HCT116 (cell line): ENCODE measurements around the gene ASS1. TPM values are rescaled to one million over a fixed set of nuclear protein-coding genes. Genes with fewer than 3 reads are reported as not detected.

Source experiments
- ATAC-seq: fragments of 200-7000 bp; cut with Tn5 transposase; 2 replicates; pipeline ENCODE4 v1.9.1; 2020; ENCODE audit warnings: mild to moderate bottlenecking, moderate library complexity
- BruUV-seq: library from RNA; stranded (reverse); fragments of 400-500 nt; replicated peaks from 2 replicates; lab custom pipeline; 2021; lab: Mats Ljungman, UMichigan
- CTCF ChIA-PET: fragments of 300-600 bp; sonication (Branson Sonifier 250); formaldehyde crosslinking; loops from one replicate; lab custom pipeline; 2021; ENCODE audit warnings: antibody characterized with exemption; lab: Charles Lee
- POLR2A ChIA-PET: fragments of 300-600, 350-600 bp; sonication (Branson Sonifier 250); formaldehyde crosslinking; loops from one replicate; lab custom pipeline; 2021; ENCODE audit warnings: antibody characterized with exemption; lab: Charles Lee
- RAD21 ChIA-PET, 2 experiments: fragments of 300-600 bp; sonication (Branson Sonifier 250); formaldehyde crosslinking; loops; one replicate each; lab custom pipeline; 2023; ENCODE audit warnings: low total read pairs in 2 of 2; ENCODE audit not compliant: uncharacterized antibody in 2 of 2, unreplicated experiment in 2 of 2, low non-redundant PET in 1 of 2; lab: Charles Lee
- DNase-seq: peaks from one replicate; pipeline ENCODE4 v3.0.0-alpha.2; 2010; ENCODE audit warnings: low read depth, low spot score
- H2AFZ ChIP-seq: fragments of 200-600 bp; shearing (Covaris generic), sonication (generic); 2 replicates; pipeline ENCODE4 v1.6.1; 2017; ENCODE audit warnings: low read depth, mixed run types, mixed read lengths, antibody characterized with exemption, low read length; ENCODE audit not compliant: poor library complexity, severe bottlenecking
- H3K27ac ChIP-seq: 2 replicates; pipeline ENCODE4 v1.5.1; 2012; ENCODE audit warnings: low read depth, low read length
- H3K27me3 ChIP-seq: fragments of 200-600 bp; sonication (generic); 2 replicates; pipeline ENCODE4 v1.6.1; 2016; ENCODE audit warnings: mixed run types, low read length, mixed read lengths; ENCODE audit not compliant: insufficient read depth
- H3K36me3 ChIP-seq, 2 experiments: fragments of 200-500 bp in 1 of 2; fragments of 200-600 bp in 1 of 2; sonication (Bioruptor generic) in 1 of 2; sonication (generic) in 1 of 2; 2 replicates each; pipeline versions ENCODE4 v1.5.1 to v1.6.1; 2014 to 2016; ENCODE audit warnings: low read length in 2 of 2, inconsistent platforms in 1 of 2, mixed read lengths in 1 of 2, mixed run types in 1 of 2; ENCODE audit not compliant: insufficient read depth in 2 of 2, control insufficient read depth in 1 of 2
- H3K4me1 ChIP-seq, 2 experiments: fragments of 200-600 bp in 1 of 2; sonication (generic) in 1 of 2; 2 replicates each; pipeline versions ENCODE4 v1.5.1 to v1.6.1; 2012 to 2017; ENCODE audit warnings: low read length in 2 of 2, inconsistent platforms in 1 of 2, mild to moderate bottlenecking in 1 of 2, mixed read lengths in 1 of 2, mixed run types in 1 of 2, moderate library complexity in 1 of 2; ENCODE audit not compliant: insufficient read depth in 2 of 2, control insufficient read depth in 1 of 2
- H3K4me2 ChIP-seq: fragments of 200-600 bp; sonication (generic); 2 replicates; pipeline ENCODE4 v1.6.1; 2017; ENCODE audit warnings: mixed run types, low read length, mixed read lengths
- H3K4me3 ChIP-seq, 2 experiments: fragments of 200-600 bp in 1 of 2; sonication (generic) in 1 of 2; replicated peaks in 1 of 2; 2 replicates each; pipeline ENCODE4 v1.5.1; 2011 to 2016; ENCODE audit warnings: low read length in 2 of 2, control low read depth in 1 of 2, low read depth in 1 of 2, mild to moderate bottlenecking in 1 of 2, mixed read lengths in 1 of 2, mixed run types in 1 of 2
- H3K79me2 ChIP-seq: fragments of 200-600 bp; sonication (generic); 2 replicates; pipeline ENCODE4 v1.6.1; 2017; ENCODE audit warnings: mild to moderate bottlenecking, mixed run types, low read length, moderate library complexity, mixed read lengths; ENCODE audit not compliant: insufficient read depth
- H3K9ac ChIP-seq: fragments of 200-600 bp; sonication (generic); 2 replicates; pipeline ENCODE4 v1.6.1; 2016; ENCODE audit warnings: low read length, mixed read lengths
- H3K9me2 ChIP-seq: fragments of 200-600 bp; sonication (generic), shearing (Covaris generic); 2 replicates; pipeline ENCODE4 v1.6.1; 2017; ENCODE audit warnings: mixed run types, mild to moderate bottlenecking, moderate library complexity; ENCODE audit not compliant: insufficient read depth
- H3K9me3 ChIP-seq, 2 experiments: fragments of 200-500 bp in 1 of 2; fragments of 200-600 bp in 1 of 2; sonication (Bioruptor generic) in 1 of 2; sonication (generic) in 1 of 2; 2 replicates each; pipeline ENCODE4 v1.6.1; 2014 to 2017; ENCODE audit warnings: low read length in 2 of 2, mixed read lengths in 2 of 2, inconsistent platforms in 1 of 2, low read depth in 1 of 2, mild to moderate bottlenecking in 1 of 2, mixed run types in 1 of 2, moderate library complexity in 1 of 2; ENCODE audit not compliant: control insufficient read depth in 1 of 2, insufficient read depth in 1 of 2
- H4K20me1 ChIP-seq: fragments of 200-600 bp; sonication (generic), shearing (Covaris generic); 2 replicates; pipeline ENCODE4 v1.6.1; 2017; ENCODE audit warnings: mixed run types, mild to moderate bottlenecking, moderate library complexity; ENCODE audit not compliant: insufficient read depth
- ATF3 ChIP-seq: IDR thresholded peaks from 2 replicates; pipeline ENCODE4 v1.6.1; 2012
- EGR1 ChIP-seq: IDR thresholded peaks from 2 replicates; pipeline ENCODE4 v1.6.1; 2012; ENCODE audit warnings: low read depth
- EZH2 ChIP-seq: fragments of 200-600 bp; sonication (generic); IDR thresholded peaks from 2 replicates; pipeline ENCODE4 v1.6.1; 2017; ENCODE audit warnings: antibody characterized with exemption, mixed run types
- FOSL1 ChIP-seq: IDR thresholded peaks from 2 replicates; pipeline ENCODE4 v1.6.1; 2012; ENCODE audit warnings: low read depth
- POLR2AphosphoS5 ChIP-seq: IDR thresholded peaks from 2 replicates; pipeline ENCODE4 v1.6.1; 2011; ENCODE audit warnings: mild to moderate bottlenecking, low read depth, low read length, moderate library complexity
- RAD21 ChIP-seq: IDR thresholded peaks from 2 replicates; pipeline ENCODE4 v1.6.1; 2012; ENCODE audit warnings: low read depth, mild to moderate bottlenecking
- SIN3A ChIP-seq: IDR thresholded peaks from 2 replicates; pipeline ENCODE4 v1.6.1; 2012; ENCODE audit warnings: low read depth
- SP1 ChIP-seq: IDR thresholded peaks from 2 replicates; pipeline ENCODE4 v1.6.1; 2012; ENCODE audit warnings: low read depth
- YY1 ChIP-seq: IDR thresholded peaks from 2 replicates; pipeline ENCODE4 v1.6.1; 2011; ENCODE audit warnings: low read length, low read depth, moderate library complexity, mild to moderate bottlenecking; ENCODE audit not compliant: insufficient replicate concordance; ENCODE audit errors: extremely low read depth
- ZBTB33 ChIP-seq: IDR thresholded peaks from 2 replicates; pipeline ENCODE4 v1.6.1; 2011; ENCODE audit warnings: mild to moderate bottlenecking, low read length, moderate library complexity; ENCODE audit not compliant: insufficient replicate concordance; ENCODE audit errors: extremely low read depth
- intact Hi-C: fragments of 100-400 bp; cut with micrococcal nuclease; formaldehyde crosslinking; loops from 2 replicates; pipeline ENCODE4 v1.10.0; 2022
- total RNA-seq: library from RNA; stranded (reverse); gene quantifications from one replicate; pipeline ENCODE4 v1.2.1, GENCODE V29; 2021; ENCODE audit not compliant: unreplicated experiment

Gene ASS1
- total RNA-seq, 1 experiment from 2014 or later = 92.6 TPM

GRCh38 chr9:130454812-130455325 lies 10.1 kb downstream of the ASS1 start:
- no peaks in the 10 kb centered on the region for H3K27me3 ChIP-seq
- H3K4me2 ChIP-seq = no peak overlapping the region
- no peak for ATAC-seq
- intact Hi-C loops = no loop called here
- H3K9me3 ChIP-seq = no peaks in the 10 kb centered on the region
- RAD21 ChIA-PET = no interaction called here
- CTCF ChIA-PET = no interaction called here
- no peak overlapping the region for H3K4me3 ChIP-seq
- no peaks in the 10 kb centered on the region for H4K20me1 ChIP-seq
- no peaks in the 10 kb centered on the region for H3K79me2 ChIP-seq
- TF ChIP-seq FOSL1 (no peak), RAD21 (no peak), EZH2 (no peak), SP1 (no peak), ZBTB33 (no peak), YY1 (no peak), SIN3A (no peak), EGR1 (no peak), POLR2AphosphoS5 (no peak), ATF3 (no peak)
- TF ChIP-seq, all 23 proteins: peak for 0
- H3K9ac ChIP-seq = no peak overlapping the region
- no peaks in the 10 kb centered on the region for H3K9me2 ChIP-seq
- H3K36me3 ChIP-seq = no peaks in the 10 kb centered on the region
- TSS peak; percentile 14 for BruUV-seq
- POLR2A ChIA-PET = no interaction called here
- no peak overlapping the region for H3K27ac ChIP-seq
- peaks cover 12 to 20% of the 10 kb centered on the region in 2 experiments for H3K4me1 ChIP-seq
- H2AFZ ChIP-seq = no peak overlapping the region
- DNase-seq = no peak
